Measurements from ENCODE around the gene PDE5A.

The PDE5A gene

DNA sequence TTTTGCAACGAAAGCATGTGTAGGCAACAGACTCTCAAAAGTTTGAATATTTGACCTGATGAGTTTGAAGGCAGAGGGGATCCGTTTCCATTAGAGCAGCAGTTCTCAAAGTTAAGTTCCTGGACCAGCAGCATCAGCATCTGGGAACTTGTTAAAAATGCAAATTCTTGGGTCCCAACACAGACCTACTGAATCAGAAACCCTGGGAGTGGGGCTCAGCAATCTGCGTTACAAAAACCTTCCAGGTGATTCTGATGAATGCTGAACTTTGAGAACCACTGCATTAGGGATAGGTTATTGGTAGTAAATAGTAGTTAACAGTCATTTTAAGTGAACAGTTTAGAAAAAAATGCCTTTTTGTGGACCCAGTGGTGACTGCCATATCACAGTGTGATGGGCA lies 98.8 kb downstream of the PDE5A start:
- no peak overlapping the region for H3K27ac ChIP-seq
- TF ChIP-seq, protein P1, sequence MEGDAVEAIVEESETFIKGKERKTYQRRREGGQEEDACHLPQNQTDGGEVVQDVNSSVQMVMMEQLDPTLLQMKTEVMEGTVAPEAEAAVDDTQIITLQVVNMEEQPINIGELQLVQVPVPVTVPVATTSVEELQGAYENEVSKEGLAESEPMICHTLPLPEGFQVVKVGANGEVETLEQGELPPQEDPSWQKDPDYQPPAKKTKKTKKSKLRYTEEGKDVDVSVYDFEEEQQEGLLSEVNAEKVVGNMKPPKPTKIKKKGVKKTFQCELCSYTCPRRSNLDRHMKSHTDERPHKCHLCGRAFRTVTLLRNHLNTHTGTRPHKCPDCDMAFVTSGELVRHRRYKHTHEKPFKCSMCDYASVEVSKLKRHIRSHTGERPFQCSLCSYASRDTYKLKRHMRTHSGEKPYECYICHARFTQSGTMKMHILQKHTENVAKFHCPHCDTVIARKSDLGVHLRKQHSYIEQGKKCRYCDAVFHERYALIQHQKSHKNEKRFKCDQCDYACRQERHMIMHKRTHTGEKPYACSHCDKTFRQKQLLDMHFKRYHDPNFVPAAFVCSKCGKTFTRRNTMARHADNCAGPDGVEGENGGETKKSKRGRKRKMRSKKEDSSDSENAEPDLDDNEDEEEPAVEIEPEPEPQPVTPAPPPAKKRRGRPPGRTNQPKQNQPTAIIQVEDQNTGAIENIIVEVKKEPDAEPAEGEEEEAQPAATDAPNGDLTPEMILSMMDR (conservative IDR thresholded peaks at IDR 0.05): no peak

DNA sequence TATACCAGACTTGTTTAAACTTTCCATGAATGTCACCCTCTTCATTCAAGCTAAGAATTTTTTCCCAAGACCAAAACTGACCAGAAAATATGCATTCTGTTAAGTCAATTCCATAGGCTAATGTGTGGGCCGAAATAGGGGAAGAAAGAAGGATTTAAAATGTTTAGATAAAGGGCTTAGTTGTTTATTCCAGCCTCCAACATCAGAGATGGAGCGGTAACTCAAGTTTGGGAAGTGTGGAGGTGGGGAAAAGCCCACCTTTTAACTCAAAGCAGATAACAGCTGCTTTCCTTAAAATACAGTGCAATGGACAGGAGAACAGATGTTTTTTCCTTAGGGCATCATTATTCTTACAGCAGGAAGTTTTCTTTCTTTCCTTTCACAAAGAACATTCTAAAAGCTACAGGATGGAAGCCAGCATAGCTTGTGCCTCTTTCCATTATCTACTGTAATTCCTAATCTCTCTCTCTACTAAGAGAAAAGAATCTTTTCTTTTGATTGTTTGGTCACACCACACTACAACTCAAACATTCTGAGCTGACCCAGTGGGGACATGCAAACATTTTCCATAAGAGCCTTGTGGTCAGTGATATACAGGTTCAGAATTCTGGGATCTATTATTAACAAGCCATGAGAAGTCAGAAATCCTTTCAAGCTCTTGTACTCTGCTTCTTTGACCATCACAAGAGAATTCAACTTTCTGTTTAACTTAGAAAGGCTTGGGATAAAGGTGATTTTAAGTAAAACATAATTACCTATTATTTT lies 101.6 kb downstream of the PDE5A start:
- TF ChIP-seq, protein P1 (conservative IDR thresholded peaks at IDR 0.05): no peak
- H3K27ac ChIP-seq: no peak overlapping the region

DNA sequence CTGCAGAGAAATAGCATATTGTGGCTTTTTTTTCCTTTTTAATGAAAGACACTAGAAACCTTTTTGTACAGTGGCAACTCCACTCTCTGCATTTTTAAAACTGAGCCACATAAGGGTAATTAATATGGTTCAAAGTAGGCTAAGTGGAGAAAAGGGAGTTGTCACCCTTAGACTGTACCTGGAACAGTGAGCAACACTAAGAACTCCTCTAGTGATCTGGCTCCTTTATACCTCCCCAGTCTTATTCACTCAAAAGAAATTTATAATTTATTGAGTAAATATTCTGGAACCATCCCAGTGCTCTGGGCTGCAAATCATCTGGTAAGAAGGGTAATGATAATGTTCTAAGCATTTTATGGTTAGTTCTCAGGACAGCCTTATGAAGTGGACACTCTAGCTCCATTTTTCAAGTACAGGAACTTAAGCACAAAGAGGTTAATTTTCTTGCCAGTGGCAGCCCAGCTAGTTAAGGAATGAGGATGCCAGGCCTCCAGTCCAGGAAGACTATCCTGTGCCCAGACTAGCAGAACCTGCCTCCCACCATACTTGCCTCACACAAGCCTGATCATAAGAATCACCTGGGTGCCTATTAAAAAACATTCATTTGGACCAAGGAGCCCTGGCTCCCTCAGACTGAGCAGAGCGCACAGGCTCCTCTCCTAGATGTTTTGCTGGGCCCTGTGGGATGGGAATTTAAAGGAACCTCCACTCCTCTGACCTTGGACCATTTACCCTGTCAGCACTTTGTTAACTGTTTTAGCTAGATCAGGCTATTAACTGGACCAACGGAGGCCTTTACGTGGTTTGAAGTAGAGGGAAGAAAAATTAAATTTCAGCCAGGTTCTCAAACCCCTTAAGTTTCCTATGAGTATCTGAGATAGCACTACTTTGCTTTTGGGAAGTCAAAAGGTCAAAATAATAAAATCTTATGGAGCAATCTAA lies 102.6 kb downstream of the PDE5A start:
- TF ChIP-seq, protein P1 (conservative IDR thresholded peaks at IDR 0.05): no peak
- no peak overlapping the region for H3K27ac ChIP-seq

DNA sequence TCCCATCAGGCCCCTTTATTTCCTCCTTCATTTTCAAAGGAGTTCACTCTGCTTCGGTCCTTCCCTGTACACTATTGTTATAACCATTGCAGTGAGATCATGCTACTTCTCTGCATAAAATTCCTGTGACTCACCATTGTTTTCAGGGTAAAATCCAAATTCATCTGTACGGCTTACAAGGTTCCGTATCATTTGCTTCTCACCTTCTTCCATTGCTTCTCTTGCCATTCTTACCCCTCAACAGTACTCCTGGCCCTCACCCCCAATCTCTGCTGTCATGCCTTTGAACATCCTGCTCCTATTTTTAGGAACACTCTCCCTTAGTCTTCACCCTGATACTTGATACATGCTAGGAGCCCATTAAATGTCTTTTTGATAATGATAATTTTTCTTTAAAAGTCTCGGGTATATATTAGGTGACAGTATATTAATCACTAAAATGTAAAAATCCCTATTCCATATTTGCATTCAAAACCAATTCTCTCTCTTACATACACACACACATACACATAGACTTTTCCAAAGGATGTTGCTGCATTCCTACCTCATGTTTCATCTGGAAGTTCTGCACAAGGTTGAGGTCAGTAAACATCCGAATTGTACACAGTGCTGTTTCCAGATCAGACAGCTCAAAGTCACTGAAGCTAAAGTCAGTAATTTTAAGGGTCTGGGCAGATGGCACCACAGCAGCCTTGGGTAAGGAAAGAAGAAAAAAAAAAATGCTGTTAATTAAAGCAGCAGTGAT lies 103.4 kb downstream of the PDE5A start:
- no peak overlapping the region for H3K27ac ChIP-seq
- TF ChIP-seq, protein P1 (conservative IDR thresholded peaks at IDR 0.05): no peak

DNA sequence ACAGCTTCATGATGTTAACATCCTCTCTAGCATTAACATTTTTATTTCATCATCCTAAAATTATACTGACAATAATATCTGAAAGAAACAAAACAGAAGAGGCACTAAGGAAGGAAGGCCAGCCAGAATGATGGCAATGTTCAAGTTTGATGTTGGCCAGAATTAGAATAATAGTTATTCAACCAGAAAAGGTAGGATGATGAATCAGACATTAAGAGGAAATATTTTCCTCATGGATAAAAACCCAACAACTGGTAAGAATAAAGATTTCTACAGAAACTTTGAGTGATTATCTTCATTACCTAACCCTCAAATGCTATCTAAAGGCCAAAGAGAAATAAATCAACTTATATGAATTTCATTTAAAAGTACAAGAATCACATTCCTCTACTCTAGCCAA lies 105.2 kb downstream of the PDE5A start:
- TF ChIP-seq, protein P1 (conservative IDR thresholded peaks at IDR 0.05): no peak
- no peak overlapping the region for H3K27ac ChIP-seq

DNA sequence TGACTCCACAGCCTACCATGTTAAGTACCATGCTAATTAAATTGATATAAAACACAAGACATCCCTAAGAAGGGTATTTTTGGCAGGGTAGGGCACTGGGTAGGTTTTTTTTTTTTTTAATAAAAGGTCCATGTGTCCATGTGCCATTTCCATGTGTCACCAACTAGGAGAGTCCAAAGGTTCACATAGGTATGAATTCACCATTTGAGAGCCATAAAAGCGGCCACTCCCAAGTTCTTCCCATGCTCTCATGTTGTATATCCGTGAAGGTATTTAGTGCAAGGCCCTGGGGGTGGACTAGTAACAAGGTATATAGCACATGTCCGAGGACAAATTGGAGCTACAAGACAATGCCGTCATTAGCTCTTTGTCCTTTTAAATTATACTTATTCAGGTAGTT lies 107.3 kb downstream of the PDE5A start:
- TF ChIP-seq, protein P1 (conservative IDR thresholded peaks at IDR 0.05): no peak
- H3K27ac ChIP-seq: no peak overlapping the region

Data from VCaP (cell line).